ENCODE data around the gene HIC2.
"Not testable (repeated sequence)": the region's sequence is repeated elsewhere in the genome, so short reads cannot be mapped to it uniquely, and the experiment has no call there.

The HIC2 gene

GRCh38 chr22:21447694-21448402 lies 30.7 kb downstream of the HIC2 start:
- in situ Hi-C loops (cut with MboI; ENCODE audit: low pct_unique_long_range_greater_than_20kb, low sequenced_read_pairs) = no loop called here
- DNase-seq = peak; percentile 35

DNA sequence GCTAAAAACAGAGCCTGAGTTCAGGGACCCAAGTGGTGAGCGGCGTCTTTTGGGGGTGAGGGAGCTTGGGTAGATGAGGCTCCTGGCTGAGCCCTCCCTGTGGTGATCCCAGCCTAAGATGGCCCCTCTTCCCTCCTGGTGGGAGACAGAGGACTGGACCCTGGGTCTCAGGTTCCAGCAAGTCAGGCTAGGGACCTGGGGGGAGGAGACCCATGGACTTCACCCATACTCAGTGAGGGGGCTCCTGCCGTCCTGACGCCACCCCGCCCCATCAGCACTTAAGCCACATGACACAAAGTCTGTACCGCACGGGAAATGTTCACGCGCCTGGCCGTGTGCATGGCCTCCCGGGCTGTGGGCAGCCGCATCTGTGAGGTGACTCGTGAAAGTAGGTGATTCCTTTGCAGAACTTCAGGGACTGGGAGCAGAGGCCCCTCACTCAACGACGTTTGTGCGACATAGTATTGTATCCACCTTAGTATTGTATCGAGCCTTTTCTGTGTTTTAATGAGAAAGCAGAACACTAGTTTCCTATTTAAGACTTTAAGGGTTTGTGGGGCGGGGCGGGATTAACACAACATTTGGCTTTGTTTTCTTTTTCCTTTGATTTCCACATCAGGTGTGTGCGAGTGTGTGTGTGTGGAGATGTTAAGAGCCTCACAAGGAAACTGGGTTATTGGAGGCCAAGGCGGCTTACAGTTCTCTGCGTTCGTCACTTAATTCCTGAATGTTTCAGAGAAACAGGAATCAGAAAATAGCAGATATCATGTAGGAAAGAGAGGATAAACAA lies 31.7 kb downstream of the HIC2 start:
- in situ Hi-C loops (cut with MboI; ENCODE audit: low pct_unique_long_range_greater_than_20kb, low sequenced_read_pairs) = no loop called here
- DNase-seq = no peak

- in situ Hi-C loops (cut with MboI; ENCODE audit: low pct_unique_long_range_greater_than_20kb, low sequenced_read_pairs) = no loop called here
- no peak for DNase-seq
These were observed 32.6 kb downstream of the HIC2 start for GRCh38 chr22:21449531-21450319.

GRCh38 chr22:21450320-21450831 lies 33.2 kb downstream of the HIC2 start:
- in situ Hi-C loops (cut with MboI; ENCODE audit: low pct_unique_long_range_greater_than_20kb, low sequenced_read_pairs) = no loop called here

GRCh38 chr22:21450858-21451353 lies 33.7 kb downstream of the HIC2 start:
- DNase-seq = no peak

More at GRCh38 chr22:21450320-21450831, 33.2 kb downstream of the HIC2 start:
- DNase-seq = no peak

GRCh38 chr22:21451545-21452520 lies 34.7 kb downstream of the HIC2 start:
- DNase-seq = no peak
- in situ Hi-C loops (cut with MboI; ENCODE audit: low pct_unique_long_range_greater_than_20kb, low sequenced_read_pairs) = no loop called here

More at GRCh38 chr22:21450858-21451353, 33.7 kb downstream of the HIC2 start:
- in situ Hi-C loops (cut with MboI; ENCODE audit: low pct_unique_long_range_greater_than_20kb, low sequenced_read_pairs) = no loop called here

- DNase-seq; in situ Hi-C loops (cut with MboI; ENCODE audit: low pct_unique_long_range_greater_than_20kb, low sequenced_read_pairs): not testable (repeated sequence)
These were observed 35.5 kb downstream of the HIC2 start for GRCh38 chr22:21452666-21453065.

GRCh38 chr22:21454998-21455333 lies 37.8 kb downstream of the HIC2 start:
- DNase-seq; in situ Hi-C loops (cut with MboI; ENCODE audit: low pct_unique_long_range_greater_than_20kb, low sequenced_read_pairs): not testable (repeated sequence)

DNA sequence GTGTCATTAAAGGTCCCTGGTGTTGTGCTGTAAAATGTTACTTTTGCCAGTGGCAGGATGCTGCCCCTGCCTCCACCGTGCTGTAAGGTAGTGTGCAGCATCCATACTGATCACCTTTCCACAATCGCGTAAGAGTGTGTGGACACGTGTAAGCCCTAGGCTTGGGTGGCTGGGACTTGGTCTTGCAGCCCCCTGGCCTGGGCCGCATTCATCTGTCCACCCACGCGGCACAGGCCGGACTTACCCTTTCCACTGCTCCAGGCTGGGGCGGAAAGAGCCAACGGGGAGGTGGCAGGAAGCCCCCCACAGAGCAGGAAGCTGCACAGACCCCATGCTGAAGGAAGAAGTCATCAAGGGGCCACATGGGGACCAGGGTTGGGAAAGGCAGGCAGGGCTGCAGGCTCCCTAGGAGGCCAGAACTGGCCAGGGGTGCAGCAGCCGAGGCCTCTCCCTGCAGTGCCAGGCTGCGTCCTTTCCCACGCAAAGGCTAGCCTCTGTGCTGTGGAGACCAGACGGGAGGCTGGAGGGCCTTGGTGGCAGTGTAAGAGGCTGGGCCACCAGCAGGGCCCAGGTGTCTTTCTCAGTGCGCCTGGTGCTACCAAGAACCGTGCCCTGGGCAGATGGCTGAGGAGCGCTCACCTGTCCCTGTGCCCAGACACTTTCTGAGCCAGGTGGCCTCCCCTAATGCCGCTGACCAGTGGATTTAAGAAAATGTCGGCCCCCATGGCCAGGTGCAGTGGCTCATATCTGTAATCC lies 38.3 kb downstream of the HIC2 start:
- in situ Hi-C loops (cut with MboI; ENCODE audit: low pct_unique_long_range_greater_than_20kb, low sequenced_read_pairs) = no loop called here
- no peak for DNase-seq

DNA sequence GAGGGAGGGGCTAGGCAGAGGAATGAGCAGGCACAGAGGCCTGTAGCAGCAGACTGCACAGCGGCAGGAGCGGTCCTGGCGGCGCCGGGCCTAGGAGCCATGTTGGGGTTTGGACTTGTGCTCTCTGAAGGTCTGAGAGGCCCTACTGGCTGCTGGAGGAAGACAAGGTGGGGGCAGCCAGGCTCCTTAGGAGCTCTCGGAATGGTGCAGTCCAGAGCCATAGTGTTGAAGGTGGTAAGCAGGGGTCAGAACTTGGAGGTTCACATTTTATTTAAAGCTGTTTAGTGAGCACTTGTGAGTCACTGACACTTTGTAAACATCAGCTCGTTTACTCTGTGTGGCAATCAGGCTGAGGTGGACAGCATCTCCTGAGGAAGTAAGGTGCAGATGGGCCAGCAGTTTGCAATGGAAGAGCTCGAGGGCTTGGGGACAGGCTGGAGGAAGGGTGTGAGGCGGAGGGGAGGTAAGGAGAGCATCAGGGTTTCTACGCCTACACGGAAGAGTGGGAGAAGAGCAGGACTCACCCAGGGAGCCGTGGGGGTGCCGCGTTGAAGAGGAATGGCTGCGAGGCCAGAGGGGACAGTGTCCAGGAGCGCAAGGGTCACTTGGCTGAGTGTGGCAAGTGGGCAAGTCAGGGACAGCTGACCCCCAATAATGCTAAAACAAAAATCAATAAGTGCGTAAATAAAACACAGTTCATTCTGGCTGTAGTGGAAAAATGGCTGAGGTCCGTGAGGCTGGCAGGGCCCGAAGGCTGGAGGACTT lies 40.0 kb downstream of the HIC2 start:
- no peak for DNase-seq
- in situ Hi-C loops (cut with MboI; ENCODE audit: low pct_unique_long_range_greater_than_20kb, low sequenced_read_pairs) = no loop called here

- in situ Hi-C loops (cut with MboI; ENCODE audit: low pct_unique_long_range_greater_than_20kb, low sequenced_read_pairs); DNase-seq: not testable (repeated sequence)
These were observed 45.5 kb downstream of the HIC2 start for GRCh38 chr22:21462672-21463071.

GRCh38 chr22:21467337-21468193 lies 50.4 kb downstream of the HIC2 start, which contains the start of gene TMEM191C:
Gene TMEM191C, plus strand, starts transcription at chr22:21467387. Its CDS starts 73 bp downstream, at chr22:21467460.
- DNase-seq; in situ Hi-C loops (cut with MboI; ENCODE audit: low pct_unique_long_range_greater_than_20kb, low sequenced_read_pairs): not testable (repeated sequence)

DNA sequence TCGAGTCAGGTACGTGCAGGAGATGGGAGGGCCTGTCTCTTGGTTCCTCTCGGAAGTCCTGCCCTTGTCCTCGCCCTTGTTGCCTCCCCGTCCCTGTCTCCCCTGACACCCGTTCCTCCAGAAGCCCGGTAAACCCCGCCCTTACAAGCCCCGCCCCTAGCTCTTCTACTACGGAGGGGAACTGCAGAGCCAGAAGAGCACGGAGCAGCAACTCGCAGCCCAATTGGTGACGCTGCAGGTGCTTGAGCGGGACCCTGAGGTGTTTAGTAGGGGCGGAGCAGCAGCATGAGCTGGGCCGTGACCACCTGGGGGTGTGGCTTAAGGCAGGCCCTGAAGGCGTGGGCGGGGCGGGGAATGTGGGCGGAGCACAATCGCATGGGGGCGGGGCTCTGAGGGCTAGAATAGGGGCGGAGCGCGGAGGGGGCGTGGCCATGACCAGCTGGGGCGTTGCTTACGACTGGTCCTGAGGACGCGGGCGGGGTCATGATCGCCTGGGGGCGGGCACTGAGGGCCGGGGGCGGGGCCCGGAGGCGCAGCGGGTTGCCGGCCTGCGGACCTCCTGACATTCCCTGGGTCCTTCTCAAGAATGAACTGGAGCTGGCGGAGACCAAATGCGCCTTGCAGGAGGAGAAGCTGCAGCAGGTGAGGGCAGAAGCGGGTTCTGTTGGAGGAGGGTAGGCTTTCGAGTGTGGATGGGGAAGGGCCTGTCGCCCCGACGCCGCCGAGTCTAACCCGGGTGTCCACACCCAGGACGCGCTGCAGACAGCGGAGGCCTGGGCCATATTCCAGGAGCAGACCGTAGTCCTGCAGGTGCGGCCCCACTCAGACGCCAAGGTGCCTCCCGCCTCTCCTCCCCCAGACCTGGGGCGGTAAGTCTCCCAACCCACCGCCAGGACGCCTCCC lies 51.3 kb downstream of the HIC2 start:
- in situ Hi-C loops (cut with MboI; ENCODE audit: low pct_unique_long_range_greater_than_20kb, low sequenced_read_pairs) = not testable (repeated sequence)
- DNase-seq = peak; percentile 96

DNA sequence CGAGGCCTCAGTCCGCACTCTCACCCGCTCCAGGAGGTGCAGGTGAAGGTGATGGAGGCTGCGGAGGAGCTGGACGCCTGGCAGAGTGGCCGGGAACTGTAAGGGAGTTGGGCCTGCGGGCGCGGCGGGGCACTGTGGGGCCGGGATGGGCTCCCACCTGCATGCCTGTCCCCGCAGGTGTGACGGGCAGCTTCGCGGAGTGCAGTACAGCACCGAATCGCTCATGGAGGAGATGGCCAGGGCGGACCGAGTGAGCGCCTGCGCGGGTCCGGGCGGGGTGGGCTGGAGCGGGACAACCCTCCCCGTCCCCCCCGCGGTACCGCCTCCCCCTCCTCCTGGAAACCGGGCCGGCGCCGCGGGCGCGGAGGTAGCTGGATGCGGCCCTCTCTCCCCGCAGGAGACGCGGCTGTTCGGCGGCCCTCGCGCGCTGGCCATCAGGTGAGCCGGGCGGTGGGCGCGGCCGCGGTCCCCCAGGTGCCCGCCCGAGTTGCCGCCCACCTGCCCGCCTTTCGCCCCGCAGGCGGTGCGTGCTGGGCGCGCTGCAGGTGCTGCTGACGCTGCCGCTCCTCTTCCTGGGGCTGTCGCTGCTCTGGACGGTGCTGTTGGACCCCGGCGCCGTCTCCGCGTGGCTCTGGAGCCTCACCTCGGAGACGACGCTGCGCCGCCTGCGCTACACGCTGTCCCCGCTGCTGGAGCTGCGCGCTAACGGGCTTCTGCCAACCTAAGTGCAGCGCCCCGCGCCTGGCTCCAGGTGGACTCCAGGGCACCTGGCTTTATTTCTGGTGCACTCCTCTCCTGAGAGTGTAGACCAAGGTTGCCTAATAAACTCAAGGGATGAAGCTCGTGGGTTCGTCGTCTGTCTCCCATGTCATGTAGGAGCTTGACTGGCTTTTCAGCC lies 52.2 kb downstream of the HIC2 start:
- in situ Hi-C loops (cut with MboI; ENCODE audit: low pct_unique_long_range_greater_than_20kb, low sequenced_read_pairs) = not testable (repeated sequence)

More for the DNA sequence above, 52.2 kb downstream of the HIC2 start:
- not testable (repeated sequence) for DNase-seq
